22Rv1 (cell line): ENCODE data around the gene TPST2.

Source experiments
- H3K27ac ChIP-seq: fragments of 450-650 bp; 2 replicates; pipeline ENCODE4 v1.5.1; 2017
- CTCF ChIP-seq: fragments of 450-650 bp; IDR thresholded peaks from 2 replicates; pipeline ENCODE4 v1.5.1; 2017; ENCODE audit warnings: mild to moderate bottlenecking
- ZFX ChIP-seq: fragments of 450-650 bp; IDR thresholded peaks from 2 replicates; pipeline ENCODE4 v1.6.1; 2017; ENCODE audit warnings: antibody characterized with exemption, borderline replicate concordance

The TPST2 gene

DNA sequence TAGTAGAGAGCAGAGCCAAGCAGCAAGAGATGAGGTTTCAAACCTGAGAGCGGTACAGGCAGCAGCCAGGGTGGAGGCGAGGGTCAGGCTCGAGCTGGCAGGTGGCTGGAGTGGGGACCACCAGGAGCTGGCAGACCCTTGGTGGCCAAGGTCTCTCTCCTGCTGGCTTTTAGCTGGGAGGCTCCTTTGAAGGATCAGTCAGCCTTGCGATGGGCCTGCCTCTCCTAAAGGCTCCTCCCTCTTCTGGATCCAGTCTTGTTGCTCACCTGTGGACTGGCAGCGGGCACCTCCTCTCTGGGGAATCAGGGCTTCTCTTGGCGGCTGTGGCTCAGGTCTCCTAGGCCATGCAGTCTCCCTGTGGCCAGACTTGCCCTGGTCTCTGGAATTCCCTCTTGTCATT lies 24.8 kb downstream of the TPST2 start:
- TF ChIP-seq ZFX (no peak), CTCF (no peak)
- H3K27ac ChIP-seq, result no peak overlapping the region

GRCh38 chr22:26564672-26565071 lies 25.3 kb downstream of the TPST2 start:
- no peak overlapping the region for H3K27ac ChIP-seq
- TF ChIP-seq CTCF, result no peak
- TF ChIP-seq ZFX, result no peak

DNA sequence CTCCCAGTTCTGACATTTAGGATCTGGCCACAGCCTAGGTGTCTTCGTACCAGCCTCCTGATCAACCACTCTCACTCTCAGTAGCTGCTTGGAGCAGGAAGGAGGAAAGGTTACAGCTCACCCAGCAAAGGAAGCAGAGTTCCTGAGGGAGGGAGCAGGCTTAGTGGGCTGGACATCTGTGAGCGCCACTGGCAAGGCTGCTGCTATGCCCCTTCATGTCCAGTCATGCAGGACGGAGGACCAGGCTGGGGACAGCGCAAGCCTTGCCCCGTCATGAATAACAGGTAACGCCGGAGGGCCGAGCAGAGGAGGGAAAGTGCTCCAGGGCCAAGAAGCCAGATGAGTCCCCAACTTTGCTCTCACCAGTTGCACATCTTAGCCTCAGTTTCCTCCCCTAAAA lies 25.8 kb downstream of the TPST2 start:
- no peak overlapping the region for H3K27ac ChIP-seq
- no peak for TF ChIP-seq ZFX
- TF ChIP-seq CTCF, result no peak

- H3K27ac ChIP-seq, result no peak overlapping the region
- TF ChIP-seq ZFX, result no peak
- no peak for TF ChIP-seq CTCF
Measured at GRCh38 chr22:26563022-26563421, 26.9 kb downstream of the TPST2 start.

DNA sequence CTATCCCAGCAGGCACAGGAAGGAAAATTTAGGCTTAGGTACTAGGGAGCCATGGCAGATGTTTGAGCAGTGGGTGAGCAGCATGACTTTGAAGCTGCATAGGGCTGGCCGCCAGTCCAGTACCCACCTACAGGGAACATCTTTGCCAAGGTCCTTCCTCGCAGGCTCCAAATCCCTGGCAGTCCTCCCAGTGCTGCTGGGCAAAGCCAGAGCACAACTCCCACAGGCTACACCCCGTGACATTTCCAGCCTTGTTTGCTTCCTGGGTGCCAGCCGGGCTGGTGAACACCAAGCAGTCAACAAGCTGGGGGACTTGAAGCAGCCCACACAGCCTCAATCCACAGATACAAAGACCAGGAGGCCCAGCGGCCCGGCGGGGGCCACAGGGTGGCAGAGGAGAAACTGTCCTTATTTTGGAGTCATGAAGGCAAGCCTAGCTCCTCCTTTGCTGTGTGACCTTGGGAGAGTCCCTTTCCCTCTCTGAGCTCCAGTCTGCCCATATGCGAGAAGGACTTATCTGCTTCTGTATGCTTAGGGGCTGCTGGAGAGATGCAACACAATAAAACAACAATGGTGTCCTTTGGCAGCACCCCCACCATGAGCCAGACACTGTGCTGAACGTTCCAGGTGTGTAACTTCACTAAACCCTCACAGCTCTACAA lies 28.0 kb downstream of the TPST2 start:
- TF ChIP-seq ZFX (no peak), CTCF (no peak)
- H3K27ac ChIP-seq, result no peak overlapping the region

- H3K27ac ChIP-seq, result no peak overlapping the region
Measured at GRCh38 chr22:26559961-26560575, 29.9 kb downstream of the TPST2 start.

More at GRCh38 chr22:26559961-26560575, 29.9 kb downstream of the TPST2 start:
- TF ChIP-seq CTCF, result no peak
- no peak for TF ChIP-seq ZFX
